K562 (cell line): ENCODE measurements around the gene SREBF1. TPM values are rescaled to one million over a fixed set of nuclear protein-coding genes. Genes with fewer than 3 reads are reported as not detected.

ENCODE experiments used
- ATAC-seq: fragments of 200-7000 bp; cut with Tn5 transposase; 3 replicates; pipeline ENCODE4 v1.9.1; 2020; ENCODE audit warnings: moderate library complexity
- BruUV-seq: library from RNA; stranded (reverse); fragments of 400-500 nt; replicated peaks from 2 replicates; lab custom pipeline; 2021; lab: Mats Ljungman, UMichigan
- CTCF ChIA-PET: fragments of 300-600 bp; formaldehyde crosslinking; extraction: SDS; loops from one replicate; lab custom pipeline; 2021; ENCODE audit warnings: low intra/inter-chr PET ratio; lab: Yijun Ruan, JAX
- POLR2A ChIA-PET: fragments of 300-600, 350-650 bp; sonication (Branson Sonifier 250); formaldehyde crosslinking; extraction: SDS; loops from one replicate; lab custom pipeline; 2021; ENCODE audit warnings: antibody characterized with exemption, inconsistent platforms; lab: Yijun Ruan, JAX
- DNase-seq, 4 experiments: peaks; one replicate each; pipeline versions ENCODE4 v3.0.0 to v3.0.0-alpha.2; 2011 to 2018; ENCODE audit warnings: low spot score in 3 of 4, mixed read lengths in 3 of 4; ENCODE audit errors: extremely low read depth in 1 of 4
- FAIRE-seq: peaks from 2 replicates; lab custom pipeline; 2011; peaks lifted over from hg19 to GRCh38; lab: Jason Lieb, UNC
- H2AFZ ChIP-seq: 2 replicates; pipeline ENCODE4 v1.6.0; 2011; ENCODE audit warnings: low read depth, low read length, control low read depth, inconsistent platforms
- H3K27ac ChIP-seq: fragments of 200-600 bp; 3 replicates; pipeline ENCODE4 v1.8.0; 2011; ENCODE audit warnings: low read depth, mild to moderate bottlenecking, control low read depth, inconsistent platforms, low read length, moderate library complexity, mixed read lengths; ENCODE audit errors: extremely low read depth
- H3K27me3 ChIP-seq, 2 experiments: fragments of 300-600 bp in 1 of 2; 2 replicates in 1 of 2; 3 replicates in 1 of 2; pipeline versions ENCODE4 v1.6.0 to v1.8.0; 2011; ENCODE audit warnings: inconsistent platforms in 2 of 2, low read length in 2 of 2, mild to moderate bottlenecking in 1 of 2, mixed read lengths in 1 of 2, moderate library complexity in 1 of 2; ENCODE audit not compliant: control insufficient read depth in 2 of 2, insufficient read depth in 2 of 2
- H3K36me3 ChIP-seq: fragments of 300-600 bp; 3 replicates; pipeline ENCODE4 v1.8.0; 2011; ENCODE audit warnings: mild to moderate bottlenecking, low read length, inconsistent platforms; ENCODE audit not compliant: control insufficient read depth, insufficient read depth
- H3K4me1 ChIP-seq, 2 experiments: fragments of 200-600 bp in 1 of 2; replicated peaks in 1 of 2; 2 replicates in 1 of 2; 3 replicates in 1 of 2; pipeline versions ENCODE4 v1.5.1 to v1.8.0; 2011; ENCODE audit warnings: inconsistent platforms in 2 of 2, low read length in 2 of 2, mild to moderate bottlenecking in 1 of 2, mixed read lengths in 1 of 2, moderate library complexity in 1 of 2; ENCODE audit not compliant: control insufficient read depth in 2 of 2, insufficient read depth in 2 of 2
- H3K4me2 ChIP-seq: 2 replicates; pipeline ENCODE4 v1.6.1; 2011; ENCODE audit warnings: low read length, control low read depth, inconsistent platforms, mixed read lengths; ENCODE audit not compliant: insufficient read depth
- H3K4me3 ChIP-seq: fragments of 200-600 bp; sonication (generic), shearing (Covaris generic); 2 replicates; pipeline ENCODE4 v1.5.1; 2016; ENCODE audit warnings: control low read depth, inconsistent platforms
- H3K79me2 ChIP-seq: fragments of 200-600 bp; 3 replicates; pipeline ENCODE4 v1.8.0; 2011; ENCODE audit warnings: low read length, inconsistent platforms; ENCODE audit not compliant: control insufficient read depth, insufficient read depth
- H3K9ac ChIP-seq, 2 experiments: 2 replicates each; pipeline versions ENCODE4 v1.6.0 to v1.6.1; 2011; ENCODE audit warnings: low read depth in 2 of 2, low read length in 2 of 2, control low read depth in 1 of 2, inconsistent platforms in 1 of 2, mild to moderate bottlenecking in 1 of 2, mixed read lengths in 1 of 2; ENCODE audit not compliant: insufficient read depth in 1 of 2
- H3K9me1 ChIP-seq: one replicate; pipeline ENCODE4 v1.6.0; 2011; ENCODE audit warnings: inconsistent platforms, mild to moderate bottlenecking, low read length, moderate library complexity; ENCODE audit not compliant: control insufficient read depth, insufficient read depth
- H3K9me3 ChIP-seq: replicated peaks from 2 replicates; pipeline ENCODE4 v1.5.1; 2011; ENCODE audit warnings: low read depth, low read length, inconsistent platforms; ENCODE audit not compliant: control insufficient read depth, insufficient read depth
- H4K20me1 ChIP-seq: replicated peaks from 2 replicates; pipeline ENCODE4 v1.6.1; 2011; ENCODE audit warnings: low read length, inconsistent platforms, mixed read lengths; ENCODE audit not compliant: control insufficient read depth, insufficient read depth
- FIP1L1 ChIP-seq: fragments of 200-400 bp; formaldehyde crosslinking; IDR thresholded peaks from 2 replicates; pipeline ENCODE4 v1.6.1; 2018; ENCODE audit warnings: mild to moderate bottlenecking, low read depth, low read length; ENCODE audit not compliant: poor library complexity, severe bottlenecking
- HDAC6 ChIP-seq: IDR thresholded peaks from 2 replicates; pipeline ENCODE4 v1.6.1; 2012; ENCODE audit warnings: low read depth, mild to moderate bottlenecking, control low read depth, inconsistent platforms, low read length, moderate library complexity
- NCOA6 ChIP-seq: fragments of 450-650 bp; IDR thresholded peaks from 2 replicates; pipeline ENCODE4 v1.6.1; 2017; ENCODE audit warnings: mild to moderate bottlenecking
- PCBP1 ChIP-seq: fragments of 200-400 bp; formaldehyde crosslinking; IDR thresholded peaks from 2 replicates; pipeline ENCODE4 v1.6.1; 2018; ENCODE audit warnings: mild to moderate bottlenecking, low read depth, low read length; ENCODE audit not compliant: poor library complexity, severe bottlenecking
- POLR2G ChIP-seq: fragments of 200-400 bp; formaldehyde crosslinking; IDR thresholded peaks from 2 replicates; pipeline ENCODE4 v1.6.1; 2017; ENCODE audit warnings: low read depth, mild to moderate bottlenecking, antibody characterized with exemption, low read length, moderate library complexity
- RFX5 ChIP-seq: IDR thresholded peaks from 2 replicates; pipeline ENCODE4 v1.6.1; 2011; ENCODE audit warnings: low read depth, mild to moderate bottlenecking, improper control_type of control experiment, low read length
- VEZF1 ChIP-seq: fragments of 200-800 bp; sonication (Bioruptor generic); IDR thresholded peaks from 2 replicates; pipeline ENCODE4 v1.6.1; 2017; ENCODE audit warnings: missing genetic modification characterization, missing compliant biosample characterization
- ZNF274 ChIP-seq: IDR thresholded peaks from 2 replicates; pipeline ENCODE4 v1.6.1; 2011; ENCODE audit warnings: low read depth, mild to moderate bottlenecking, low read length, moderate library complexity, borderline replicate concordance
- ZSCAN29 ChIP-seq: fragments of 450-650 bp; IDR thresholded peaks from 2 replicates; pipeline ENCODE4 v1.6.1; 2017
- WGBS: fragments of 100-300 bp; shearing (Covaris generic); methylation state at CpG from one replicate; pipeline ENCODE4 v1.1.6; 2016; ENCODE audit warnings: low coverage, mixed read lengths; ENCODE audit not compliant: insufficient coverage; ENCODE audit errors: missing lambda C conversion rate; 5-methylcytosine and 5-hydroxymethylcytosine counted together
- in situ Hi-C: fragments of 300-500 bp; cut with MboI; formaldehyde crosslinking; loops from 4 replicates; pipeline ENCODE4 v1.15.0; 2018; ENCODE audit warnings: inconsistent platforms, mixed read lengths
- intact Hi-C: fragments of 100-400 bp; cut with micrococcal nuclease; formaldehyde crosslinking; loops from 2 replicates; pipeline ENCODE4 v1.14.2; 2022
- polyA plus RNA-seq, 8 experiments: library from polyadenylated mRNA; depleted of rRNA in 4 of 8; stranded (reverse) in 5 of 8; unstranded in 3 of 8; fragments of >200 nt; fragmentation: Nextera tagmentation in 2 of 8; fragmentation: Illumina TruSeq in 1 of 8; extraction: Ambion mirVana in 2 of 8; extraction: Trizol in 1 of 8; gene quantifications; 2 replicates each; pipeline versions ENCODE4 v1.2.1 to v1.2.3, GENCODE V29; 2011 to 2014; ENCODE audit warnings: inconsistent platforms in 1 of 8, missing spikeins in 1 of 8
- total RNA-seq, 7 experiments: library from RNA; depleted of rRNA in 6 of 7; stranded (reverse); fragments of >200 nt in 6 of 7; fragmentation: Illumina TruSeq in 2 of 7; extraction: Trizol in 2 of 7; gene quantifications; 2 replicates each; pipeline versions ENCODE4 v1.2.1 to v1.2.3, GENCODE V29; 2011 to 2021; ENCODE audit warnings: low replicate concordance in 1 of 7

The SREBF1 gene
- total and polyA plus RNA-seq, 9 of the 15 experiments (the other 6 are each of a cell fraction or from before 2014, with no cell fraction given) = 1.6 to 169 (median 69.4) TPM

GRCh38 chr17:17782523-17783115 is 54.2 kb downstream of the SREBF1 start:
- peak overlapping the region in 1 of 2 experiments; percentile 87; a peak in 3 of 4 replicates for H3K9ac ChIP-seq
- no peak for FAIRE-seq
- peak overlapping the region; percentile 30 for H3K4me3 ChIP-seq
- peaks cover 9 to 85% of the 10 kb centered on the region in 2 experiments for H3K4me1 ChIP-seq
- peak; percentile 23 to 47 (median 42) for DNase-seq
- ChIA-PET POLR2A (interaction anchor here (0.6 to 1.0 kb wide), 4 partner anchors 10 to 175 kb away, joined by 3 to 6 read pairs (median 3); no protein-coding TSS in a partner anchor), CTCF (no interaction called here)
- TF ChIP-seq FIP1L1 (no peak), POLR2G (0 out of 2 replicates have a peak, but pooled peaks have one; percentile 32), NCOA6 (0 out of 2 replicates have a peak, but pooled peaks have one; percentile 17), VEZF1 (CRISPR knock-in tag) (peak; percentile 51), HDAC6 (no peak), ZSCAN29 (no peak), ZNF274 (no peak), PCBP1 (peak; percentile 66), RFX5 (no peak)
- in situ Hi-C loops = no loop called here
- no peaks in the 10 kb centered on the region; the same call in 1 of the 2 replicates for H4K20me1 ChIP-seq
- H3K79me2 ChIP-seq = peaks cover 21% of the 10 kb centered on the region; the same call in 2 of the 3 replicates
- peak; percentile 13 for ATAC-seq
- peak overlapping the region; percentile 63 for H3K27ac ChIP-seq
- intact Hi-C loops = loop anchor here (10.0 kb wide), 1 partner anchor 98 kb away; the partner anchor contains the start of gene RAI1
- no peaks in the 10 kb centered on the region for H3K36me3 ChIP-seq
- H3K9me3 ChIP-seq = no peaks in the 10 kb centered on the region
- H3K4me2 ChIP-seq = peak overlapping the region; percentile 55
- H3K27me3 ChIP-seq = no peaks in the 10 kb centered on the region
- peak overlapping the region; percentile 51; the same call in 1 of the 2 replicates for H2AFZ ChIP-seq
- no TSS peak for BruUV-seq
- WGBS = 15% methylated on average over 4 of the region's 57 CpGs
- no peaks in the 10 kb centered on the region for H3K9me1 ChIP-seq
